SK-N-SH treated with all-trans-retinoic acid at 6 μM for 48 hours (cell line): ENCODE results near the gene RIOX2.

Source experiments
- ATAC-seq: fragments of 200-7000 bp; cut with Tn5 transposase; 3 replicates; pipeline ENCODE4 v1.9.1; 2020; ENCODE audit warnings: mild to moderate bottlenecking, moderate library complexity
- ARNTL ChIP-seq: fragments of 450-650 bp; formaldehyde crosslinking; IDR thresholded peaks from 2 replicates; pipeline ENCODE4 v1.5.0; 2020; ENCODE audit warnings: low read depth, mild to moderate bottlenecking, moderate library complexity, borderline replicate concordance
- BACH2 ChIP-seq: fragments of 250-450 bp; sonication (Bioruptor Pico); IDR thresholded peaks from 2 replicates; pipeline ENCODE4 v1.9.0; 2021; ENCODE audit warnings: mild to moderate bottlenecking, borderline replicate concordance
- CSDC2 ChIP-seq: fragments of 250-450 bp; sonication (Bioruptor Pico); IDR thresholded peaks from 2 replicates; pipeline ENCODE4 v1.5.0; 2020; ENCODE audit warnings: mild to moderate bottlenecking, moderate library complexity
- ESRRG ChIP-seq: fragments of 250-450 bp; sonication (Bioruptor Pico); IDR thresholded peaks from 2 replicates; pipeline ENCODE4 v1.6.1; 2021; ENCODE audit warnings: mild to moderate bottlenecking
- GLIS3 ChIP-seq: fragments of 250-450 bp; sonication (Bioruptor Pico); IDR thresholded peaks from 2 replicates; pipeline ENCODE4 v1.5.0; 2020; ENCODE audit warnings: mild to moderate bottlenecking, moderate library complexity
- ISL1 ChIP-seq: fragments of 250-450 bp; sonication (Bioruptor Pico); IDR thresholded peaks from 2 replicates; pipeline ENCODE4 v2.1.2; 2022; ENCODE audit warnings: mild to moderate bottlenecking, moderate library complexity
- OSR1 ChIP-seq: fragments of 250-450 bp; sonication (Bioruptor Pico); IDR thresholded peaks from 2 replicates; pipeline ENCODE4 v1.8.0; 2022; ENCODE audit warnings: moderate library complexity, mild to moderate bottlenecking, inconsistent platforms
- PPARA ChIP-seq: fragments of 250-450 bp; sonication (Bioruptor Pico); IDR thresholded peaks from 2 replicates; pipeline ENCODE4 v1.5.0; 2020; ENCODE audit warnings: mild to moderate bottlenecking, borderline replicate concordance
- RARB ChIP-seq: fragments of 250-450 bp; sonication (Bioruptor Pico); IDR thresholded peaks from 2 replicates; pipeline ENCODE4 v1.8.0; 2021; ENCODE audit warnings: mild to moderate bottlenecking, moderate library complexity
- SNAI2 ChIP-seq: fragments of 250-450 bp; sonication (Bioruptor Pico); IDR thresholded peaks from 2 replicates; pipeline ENCODE4 v1.5.0; 2020; ENCODE audit warnings: mild to moderate bottlenecking, moderate library complexity
- TCF4 ChIP-seq: fragments of 250-450 bp; sonication (Bioruptor Pico); IDR thresholded peaks from 2 replicates; pipeline ENCODE4 v1.8.0; 2021; ENCODE audit warnings: mild to moderate bottlenecking, moderate library complexity, borderline replicate concordance
- TOX ChIP-seq: fragments of 250-450 bp; sonication (Bioruptor Pico); IDR thresholded peaks from 2 replicates; pipeline ENCODE4 v1.8.0; 2021; ENCODE audit warnings: mild to moderate bottlenecking, moderate library complexity, borderline replicate concordance
- ZC3H10 ChIP-seq: fragments of 250-450 bp; sonication (Bioruptor Pico); IDR thresholded peaks from 2 replicates; pipeline ENCODE4 v1.5.1; 2021; ENCODE audit warnings: mild to moderate bottlenecking, moderate library complexity
- ZFP3 ChIP-seq: fragments of 250-450 bp; sonication (Bioruptor Pico); IDR thresholded peaks from 2 replicates; pipeline ENCODE4 v1.5.0; 2020; ENCODE audit warnings: mild to moderate bottlenecking, moderate library complexity
- ZFP30 ChIP-seq: fragments of 450-650 bp; formaldehyde crosslinking; IDR thresholded peaks from 2 replicates; pipeline ENCODE4 v1.5.0; 2022; ENCODE audit warnings: mild to moderate bottlenecking, moderate library complexity
- ZNF565 ChIP-seq: fragments of 450-650 bp; formaldehyde crosslinking; conservative IDR thresholded peaks from 2 replicates; pipeline ENCODE4 v1.5.0; 2020; ENCODE audit warnings: low read depth, mild to moderate bottlenecking, moderate library complexity
- ZNF8 ChIP-seq: fragments of 450-650 bp; formaldehyde crosslinking; IDR thresholded peaks from 2 replicates; pipeline ENCODE4 v1.5.0; 2020; ENCODE audit warnings: mild to moderate bottlenecking, moderate library complexity
- TF ChIP-seq, protein P1 (sequence below): fragments of 250-450 bp; sonication (Bioruptor Pico); IDR thresholded peaks from 2 replicates; pipeline ENCODE4 v1.5.1; 2021; ENCODE audit warnings: mild to moderate bottlenecking, moderate library complexity
- TF ChIP-seq, protein P2 (sequence below): fragments of 250-450 bp; sonication (Bioruptor Pico); IDR thresholded peaks from 2 replicates; pipeline ENCODE4 v1.5.0; 2020; ENCODE audit warnings: mild to moderate bottlenecking, moderate library complexity
- TF ChIP-seq, protein P3 (sequence below): fragments of 250-450 bp; sonication (Bioruptor Pico); IDR thresholded peaks from 2 replicates; pipeline ENCODE4 v1.8.0; 2021; ENCODE audit warnings: low read depth, mild to moderate bottlenecking, moderate library complexity, borderline replicate concordance
- TF ChIP-seq, protein P4 (sequence below): fragments of 250-450 bp; sonication (Bioruptor Pico); IDR thresholded peaks from 2 replicates; pipeline ENCODE4 v1.5.1; 2020; ENCODE audit warnings: low read depth, mild to moderate bottlenecking, moderate library complexity
- TF ChIP-seq, protein P5 (sequence below): fragments of 250-450 bp; sonication (Bioruptor Pico); IDR thresholded peaks from 2 replicates; pipeline ENCODE4 v1.8.0; 2020; ENCODE audit warnings: mild to moderate bottlenecking, moderate library complexity, borderline replicate concordance

Gene RIOX2

DNA sequence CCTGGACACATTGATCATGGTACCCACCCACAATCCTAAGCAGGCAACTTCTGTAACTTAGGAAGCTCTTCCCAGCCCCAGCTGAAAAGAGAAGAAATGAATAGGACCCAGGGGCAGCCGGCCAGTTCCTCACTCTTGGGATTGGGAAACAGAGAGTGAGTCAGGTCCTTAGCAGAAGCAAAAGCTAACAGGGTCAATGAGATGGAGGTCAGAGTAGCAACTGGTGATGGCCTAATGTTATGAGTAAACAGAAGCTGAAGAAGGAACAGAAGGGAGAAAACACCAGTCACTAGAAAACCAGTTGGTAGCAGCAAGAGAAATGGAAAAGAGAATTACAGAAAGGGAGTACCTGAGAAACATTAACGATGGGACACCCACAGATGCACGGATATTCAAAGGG, 20.0 kb downstream of the RIOX2 start:
- TF ChIP-seq ZFP3 (CRISPR knock-in tag) (no peak), CSDC2 (CRISPR knock-in tag) (no peak), TOX (CRISPR knock-in tag) (no peak), ESRRG (CRISPR knock-in tag) (no peak), TCF4 (no peak), GLIS3 (CRISPR knock-in tag) (no peak), OSR1 (CRISPR knock-in tag) (no peak)
- TF ChIP-seq, protein P1, sequence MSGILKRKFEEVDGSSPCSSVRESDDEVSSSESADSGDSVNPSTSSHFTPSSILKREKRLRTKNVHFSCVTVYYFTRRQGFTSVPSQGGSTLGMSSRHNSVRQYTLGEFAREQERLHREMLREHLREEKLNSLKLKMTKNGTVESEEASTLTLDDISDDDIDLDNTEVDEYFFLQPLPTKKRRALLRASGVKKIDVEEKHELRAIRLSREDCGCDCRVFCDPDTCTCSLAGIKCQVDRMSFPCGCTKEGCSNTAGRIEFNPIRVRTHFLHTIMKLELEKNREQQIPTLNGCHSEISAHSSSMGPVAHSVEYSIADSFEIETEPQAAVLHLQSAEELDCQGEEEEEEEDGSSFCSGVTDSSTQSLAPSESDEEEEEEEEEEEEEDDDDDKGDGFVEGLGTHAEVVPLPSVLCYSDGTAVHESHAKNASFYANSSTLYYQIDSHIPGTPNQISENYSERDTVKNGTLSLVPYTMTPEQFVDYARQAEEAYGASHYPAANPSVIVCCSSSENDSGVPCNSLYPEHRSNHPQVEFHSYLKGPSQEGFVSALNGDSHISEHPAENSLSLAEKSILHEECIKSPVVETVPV (CRISPR knock-in tag) = no peak
- TF ChIP-seq, protein P2, sequence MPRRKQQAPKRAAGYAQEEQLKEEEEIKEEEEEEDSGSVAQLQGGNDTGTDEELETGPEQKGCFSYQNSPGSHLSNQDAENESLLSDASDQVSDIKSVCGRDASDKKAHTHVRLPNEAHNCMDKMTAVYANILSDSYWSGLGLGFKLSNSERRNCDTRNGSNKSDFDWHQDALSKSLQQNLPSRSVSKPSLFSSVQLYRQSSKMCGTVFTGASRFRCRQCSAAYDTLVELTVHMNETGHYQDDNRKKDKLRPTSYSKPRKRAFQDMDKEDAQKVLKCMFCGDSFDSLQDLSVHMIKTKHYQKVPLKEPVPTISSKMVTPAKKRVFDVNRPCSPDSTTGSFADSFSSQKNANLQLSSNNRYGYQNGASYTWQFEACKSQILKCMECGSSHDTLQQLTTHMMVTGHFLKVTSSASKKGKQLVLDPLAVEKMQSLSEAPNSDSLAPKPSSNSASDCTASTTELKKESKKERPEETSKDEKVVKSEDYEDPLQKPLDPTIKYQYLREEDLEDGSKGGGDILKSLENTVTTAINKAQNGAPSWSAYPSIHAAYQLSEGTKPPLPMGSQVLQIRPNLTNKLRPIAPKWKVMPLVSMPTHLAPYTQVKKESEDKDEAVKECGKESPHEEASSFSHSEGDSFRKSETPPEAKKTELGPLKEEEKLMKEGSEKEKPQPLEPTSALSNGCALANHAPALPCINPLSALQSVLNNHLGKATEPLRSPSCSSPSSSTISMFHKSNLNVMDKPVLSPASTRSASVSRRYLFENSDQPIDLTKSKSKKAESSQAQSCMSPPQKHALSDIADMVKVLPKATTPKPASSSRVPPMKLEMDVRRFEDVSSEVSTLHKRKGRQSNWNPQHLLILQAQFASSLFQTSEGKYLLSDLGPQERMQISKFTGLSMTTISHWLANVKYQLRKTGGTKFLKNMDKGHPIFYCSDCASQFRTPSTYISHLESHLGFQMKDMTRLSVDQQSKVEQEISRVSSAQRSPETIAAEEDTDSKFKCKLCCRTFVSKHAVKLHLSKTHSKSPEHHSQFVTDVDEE (CRISPR knock-in tag) = no peak
- TF ChIP-seq, protein P3, sequence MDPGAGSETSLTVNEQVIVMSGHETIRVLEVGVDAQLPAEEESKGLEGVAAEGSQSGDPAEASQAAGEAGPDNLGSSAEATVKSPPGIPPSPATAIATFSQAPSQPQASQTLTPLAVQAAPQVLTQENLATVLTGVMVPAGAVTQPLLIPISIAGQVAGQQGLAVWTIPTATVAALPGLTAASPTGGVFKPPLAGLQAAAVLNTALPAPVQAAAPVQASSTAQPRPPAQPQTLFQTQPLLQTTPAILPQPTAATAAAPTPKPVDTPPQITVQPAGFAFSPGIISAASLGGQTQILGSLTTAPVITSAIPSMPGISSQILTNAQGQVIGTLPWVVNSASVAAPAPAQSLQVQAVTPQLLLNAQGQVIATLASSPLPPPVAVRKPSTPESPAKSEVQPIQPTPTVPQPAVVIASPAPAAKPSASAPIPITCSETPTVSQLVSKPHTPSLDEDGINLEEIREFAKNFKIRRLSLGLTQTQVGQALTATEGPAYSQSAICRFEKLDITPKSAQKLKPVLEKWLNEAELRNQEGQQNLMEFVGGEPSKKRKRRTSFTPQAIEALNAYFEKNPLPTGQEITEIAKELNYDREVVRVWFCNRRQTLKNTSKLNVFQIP (CRISPR knock-in tag) = no peak
- TF ChIP-seq, all 23 proteins: peak for 0
- no peak for ATAC-seq

DNA sequence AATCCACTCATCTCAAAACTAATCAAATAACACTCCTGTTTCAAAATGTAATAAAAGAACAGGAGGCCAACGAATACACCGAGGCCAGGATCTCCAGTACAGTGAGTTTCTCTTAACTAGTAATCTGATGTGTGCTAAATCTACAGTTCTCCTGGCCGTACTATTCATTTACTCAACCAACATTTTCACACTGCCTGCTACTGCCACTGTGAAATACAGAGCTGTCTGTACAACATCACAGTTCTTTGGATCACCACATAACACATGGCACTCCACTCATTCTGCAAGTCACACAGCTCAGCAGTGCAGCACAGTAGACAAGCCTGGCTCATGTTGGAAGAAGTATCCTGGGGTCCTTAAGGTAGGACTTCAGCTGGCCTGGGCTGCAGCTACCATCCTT, 21.9 kb downstream of the RIOX2 start:
- TF ChIP-seq CSDC2 (CRISPR knock-in tag) = no peak
- no peak for TF ChIP-seq PPARA (CRISPR knock-in tag)
- TF ChIP-seq RARB (CRISPR knock-in tag) = no peak
- no peak for TF ChIP-seq BACH2 (CRISPR knock-in tag)
- TF ChIP-seq ARNTL (CRISPR knock-in tag) = no peak
- no peak for TF ChIP-seq ISL1 (CRISPR knock-in tag)
- no peak for TF ChIP-seq TOX (CRISPR knock-in tag)
- TF ChIP-seq ZFP30 (CRISPR knock-in tag) = no peak
- TF ChIP-seq ESRRG (CRISPR knock-in tag) = no peak
- no peak for TF ChIP-seq TCF4
- TF ChIP-seq, protein P4, sequence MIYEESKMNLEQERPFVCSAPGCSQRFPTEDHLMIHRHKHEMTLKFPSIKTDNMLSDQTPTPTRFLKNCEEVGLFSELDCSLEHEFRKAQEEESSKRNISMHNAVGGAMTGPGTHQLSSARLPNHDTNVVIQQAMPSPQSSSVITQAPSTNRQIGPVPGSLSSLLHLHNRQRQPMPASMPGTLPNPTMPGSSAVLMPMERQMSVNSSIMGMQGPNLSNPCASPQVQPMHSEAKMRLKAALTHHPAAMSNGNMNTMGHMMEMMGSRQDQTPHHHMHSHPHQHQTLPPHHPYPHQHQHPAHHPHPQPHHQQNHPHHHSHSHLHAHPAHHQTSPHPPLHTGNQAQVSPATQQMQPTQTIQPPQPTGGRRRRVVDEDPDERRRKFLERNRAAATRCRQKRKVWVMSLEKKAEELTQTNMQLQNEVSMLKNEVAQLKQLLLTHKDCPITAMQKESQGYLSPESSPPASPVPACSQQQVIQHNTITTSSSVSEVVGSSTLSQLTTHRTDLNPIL = no peak
- no peak for TF ChIP-seq SNAI2 (CRISPR knock-in tag)
- TF ChIP-seq, protein P2 (CRISPR knock-in tag) = no peak
- TF ChIP-seq ZNF565 (CRISPR knock-in tag) = no peak
- TF ChIP-seq, protein P1 (CRISPR knock-in tag) = no peak
- TF ChIP-seq GLIS3 (CRISPR knock-in tag) = no peak
- TF ChIP-seq ZNF8 = no peak
- TF ChIP-seq, protein P5, sequence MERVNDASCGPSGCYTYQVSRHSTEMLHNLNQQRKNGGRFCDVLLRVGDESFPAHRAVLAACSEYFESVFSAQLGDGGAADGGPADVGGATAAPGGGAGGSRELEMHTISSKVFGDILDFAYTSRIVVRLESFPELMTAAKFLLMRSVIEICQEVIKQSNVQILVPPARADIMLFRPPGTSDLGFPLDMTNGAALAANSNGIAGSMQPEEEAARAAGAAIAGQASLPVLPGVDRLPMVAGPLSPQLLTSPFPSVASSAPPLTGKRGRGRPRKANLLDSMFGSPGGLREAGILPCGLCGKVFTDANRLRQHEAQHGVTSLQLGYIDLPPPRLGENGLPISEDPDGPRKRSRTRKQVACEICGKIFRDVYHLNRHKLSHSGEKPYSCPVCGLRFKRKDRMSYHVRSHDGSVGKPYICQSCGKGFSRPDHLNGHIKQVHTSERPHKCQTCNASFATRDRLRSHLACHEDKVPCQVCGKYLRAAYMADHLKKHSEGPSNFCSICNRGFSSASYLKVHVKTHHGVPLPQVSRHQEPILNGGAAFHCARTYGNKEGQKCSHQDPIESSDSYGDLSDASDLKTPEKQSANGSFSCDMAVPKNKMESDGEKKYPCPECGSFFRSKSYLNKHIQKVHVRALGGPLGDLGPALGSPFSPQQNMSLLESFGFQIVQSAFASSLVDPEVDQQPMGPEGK (CRISPR knock-in tag) = no peak
- TF ChIP-seq ZC3H10 (CRISPR knock-in tag) = no peak
- TF ChIP-seq, protein P3 (CRISPR knock-in tag) = no peak
- ATAC-seq = no peak
